DND-41 (cell line): Measurements from ENCODE around the gene UBE3C.

Experiments used
- ATAC-seq: fragments of 200-7000 bp; cut with Tn5 transposase; 3 replicates; pipeline ENCODE4 v1.9.1; 2021; ENCODE audit warnings: low read depth; ENCODE audit not compliant: insufficient read depth
- DNase-seq: peaks from one replicate; pipeline ENCODE4 v3.0.0-alpha.2; 2020
- H2AFZ ChIP-seq: 2 replicates; pipeline ENCODE4 v1.6.0; 2012; ENCODE audit warnings: low read depth, low read length
- H3K27ac ChIP-seq: 2 replicates; pipeline ENCODE4 v1.5.1; 2012; ENCODE audit warnings: low read length, inconsistent platforms
- H3K27me3 ChIP-seq: fragments of 200-600 bp; sonication (generic); 2 replicates; pipeline ENCODE4 v1.6.0; 2012; ENCODE audit warnings: low read length, mild to moderate bottlenecking, inconsistent platforms; ENCODE audit not compliant: insufficient read depth, poor library complexity
- H3K36me3 ChIP-seq: 2 replicates; pipeline ENCODE4 v1.5.1; 2012; ENCODE audit warnings: low read length, inconsistent platforms; ENCODE audit not compliant: insufficient read depth
- H3K4me1 ChIP-seq: 2 replicates; pipeline ENCODE4 v1.5.1; 2012; ENCODE audit warnings: mild to moderate bottlenecking, low read length; ENCODE audit not compliant: insufficient read depth
- H3K4me2 ChIP-seq: 2 replicates; pipeline ENCODE4 v1.6.0; 2012; ENCODE audit warnings: mild to moderate bottlenecking, moderate library complexity, low read length, inconsistent platforms; ENCODE audit not compliant: insufficient read depth
- H3K4me3 ChIP-seq, 2 experiments: fragments of 200-600 bp in 1 of 2; shearing (Covaris generic) in 1 of 2; 2 replicates each; pipeline ENCODE4 v1.5.1; 2012 to 2016; ENCODE audit warnings: inconsistent platforms in 2 of 2, low read length in 2 of 2, mild to moderate bottlenecking in 2 of 2, low read depth in 1 of 2, moderate library complexity in 1 of 2
- H3K79me2 ChIP-seq: 2 replicates; pipeline ENCODE4 v1.6.0; 2012; ENCODE audit warnings: low read length, inconsistent platforms; ENCODE audit not compliant: insufficient read depth
- H3K9ac ChIP-seq: 2 replicates; pipeline ENCODE4 v1.6.0; 2012; ENCODE audit warnings: low read depth, mild to moderate bottlenecking, inconsistent platforms, low read length, moderate library complexity
- H3K9me3 ChIP-seq: 2 replicates; pipeline ENCODE4 v1.5.1; 2012; ENCODE audit warnings: low read length, moderate library complexity, mild to moderate bottlenecking, inconsistent platforms; ENCODE audit not compliant: insufficient read depth, severe bottlenecking
- H4K20me1 ChIP-seq: 2 replicates; pipeline ENCODE4 v1.6.0; 2012; ENCODE audit warnings: low read length; ENCODE audit not compliant: insufficient read depth
- CTCF ChIP-seq: IDR thresholded peaks from 2 replicates; pipeline ENCODE4 v1.5.1; 2012; ENCODE audit warnings: borderline replicate concordance, low read length, moderate library complexity, mild to moderate bottlenecking; ENCODE audit not compliant: poor library complexity, severe bottlenecking; ENCODE audit errors: extremely low read depth
- EZH2 ChIP-seq: IDR thresholded peaks from 3 replicates; pipeline ENCODE4 v1.6.1; 2012; ENCODE audit warnings: borderline replicate concordance, low read depth, mild to moderate bottlenecking, moderate library complexity, low read length, inconsistent platforms; ENCODE audit not compliant: severe bottlenecking

Gene UBE3C

DNA sequence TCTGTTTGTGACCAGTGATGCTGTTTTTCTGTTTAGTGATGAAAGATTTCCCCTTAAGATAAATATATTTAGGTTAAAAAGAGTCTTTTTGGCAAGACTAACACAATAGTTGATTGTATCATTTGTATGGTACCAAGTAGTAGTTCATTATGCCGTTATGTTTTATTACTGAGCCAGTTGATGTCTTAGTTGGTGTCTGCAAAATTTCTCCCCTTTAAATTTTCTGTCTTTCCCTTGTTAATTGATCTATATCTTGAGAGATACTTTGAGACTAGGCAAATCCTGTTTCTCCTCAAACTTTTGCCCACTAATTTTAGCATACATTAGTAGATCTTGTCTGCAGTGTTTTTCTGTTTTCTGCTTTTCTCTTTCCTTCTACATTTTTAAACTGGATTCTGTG, 21.7 kb downstream of the UBE3C start:
- H4K20me1 ChIP-seq, result peaks cover 56% of the 10 kb centered on the region
- H3K27ac ChIP-seq, result no peak overlapping the region
- no peaks in the 10 kb centered on the region for H3K4me1 ChIP-seq
- no peak overlapping the region for H3K9ac ChIP-seq
- no peak for ATAC-seq
- no peak overlapping the region for H3K4me3 ChIP-seq
- H3K36me3 ChIP-seq, result peaks cover 41% of the 10 kb centered on the region
- H2AFZ ChIP-seq, result no peak overlapping the region
- DNase-seq, result no peak
- H3K4me2 ChIP-seq, result no peak overlapping the region
- no peaks in the 10 kb centered on the region for H3K9me3 ChIP-seq
- H3K27me3 ChIP-seq, result no peaks in the 10 kb centered on the region
- TF ChIP-seq EZH2 (no peak), CTCF (no peak)
- H3K79me2 ChIP-seq, result peaks cover 98% of the 10 kb centered on the region

DNA sequence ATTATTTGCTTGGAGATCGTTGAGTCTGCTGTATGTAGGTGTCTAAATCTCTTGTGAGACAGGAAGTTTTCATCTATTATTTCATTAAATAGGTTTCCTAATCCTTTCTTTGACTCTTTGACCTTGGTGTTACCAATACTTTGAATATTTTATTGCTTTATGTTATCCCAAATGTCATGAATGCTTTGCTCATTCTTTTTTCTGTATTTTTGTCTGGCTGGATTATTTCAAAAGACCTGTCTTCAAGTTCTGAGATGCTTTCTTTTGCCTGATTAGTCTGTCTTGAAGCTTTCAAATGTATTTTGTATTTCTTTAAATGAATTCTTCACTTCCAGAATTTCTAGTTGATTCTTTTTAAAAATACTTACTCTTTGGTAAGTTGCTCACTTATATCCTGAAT, 27.3 kb downstream of the UBE3C start:
- H3K9ac ChIP-seq, result no peak overlapping the region
- no peaks in the 10 kb centered on the region for H3K4me1 ChIP-seq
- H3K4me2 ChIP-seq, result no peak overlapping the region
- no peak for ATAC-seq
- H2AFZ ChIP-seq, result no peak overlapping the region
- H3K36me3 ChIP-seq, result peaks cover 80% of the 10 kb centered on the region
- H3K4me3 ChIP-seq, result no peak overlapping the region
- peaks cover 32% of the 10 kb centered on the region for H4K20me1 ChIP-seq
- no peak for DNase-seq
- no peak for TF ChIP-seq EZH2
- no peak overlapping the region for H3K27ac ChIP-seq
- no peaks in the 10 kb centered on the region for H3K27me3 ChIP-seq
- H3K9me3 ChIP-seq, result no peaks in the 10 kb centered on the region
- peaks cover 88% of the 10 kb centered on the region for H3K79me2 ChIP-seq

- no peaks in the 10 kb centered on the region for H3K9me3 ChIP-seq
- peaks cover 83% of the 10 kb centered on the region for H3K79me2 ChIP-seq
- H3K4me2 ChIP-seq, result no peak overlapping the region
- no peak overlapping the region for H3K4me3 ChIP-seq
- no peak overlapping the region for H3K9ac ChIP-seq
- H2AFZ ChIP-seq, result no peak overlapping the region
- no peak for DNase-seq
- H3K36me3 ChIP-seq, result peaks cover 90% of the 10 kb centered on the region
- no peak for TF ChIP-seq EZH2
- ATAC-seq, result no peak
- no peaks in the 10 kb centered on the region for H3K4me1 ChIP-seq
- H3K27ac ChIP-seq, result no peak overlapping the region
- peaks cover 34% of the 10 kb centered on the region for H4K20me1 ChIP-seq
- no peaks in the 10 kb centered on the region for H3K27me3 ChIP-seq
Measured at GRCh38 chr7:157168571-157168970, 29.8 kb downstream of the UBE3C start.

DNA sequence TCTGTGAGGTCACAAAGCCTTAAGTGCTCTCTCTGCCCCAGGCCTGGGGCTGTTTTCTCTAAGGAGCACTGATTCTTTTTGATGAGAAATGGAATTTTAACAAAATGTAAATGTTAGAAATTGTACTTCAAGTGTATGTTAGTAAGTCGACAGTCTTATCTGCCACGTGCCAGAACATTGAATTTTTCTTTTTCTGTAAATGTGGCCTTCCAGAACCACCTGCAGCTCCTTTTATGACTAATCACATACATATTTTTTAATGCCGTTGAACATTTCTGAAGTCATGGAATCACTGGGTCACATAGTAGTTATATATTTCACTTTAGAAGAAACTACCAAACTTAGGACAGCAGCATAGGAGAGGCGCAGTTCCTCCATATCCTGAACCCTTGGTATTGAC, 38.0 kb downstream of the UBE3C start:
- Histone ChIP-seq H3K9me3 (no peaks in the 10 kb centered on the region), H3K4me1 (no peaks in the 10 kb centered on the region), H4K20me1 (peaks cover 19% of the 10 kb centered on the region; the same call in 1 of the 2 replicates), H3K79me2 (peaks cover 21% of the 10 kb centered on the region), H3K36me3 (peaks cover 92% of the 10 kb centered on the region), H3K27ac (no peak overlapping the region), H3K4me3 (no peak overlapping the region), H3K4me2 (no peak overlapping the region), H2AFZ (no peak overlapping the region), H3K27me3 (no peaks in the 10 kb centered on the region), H3K9ac (no peak overlapping the region)
- no peak for TF ChIP-seq EZH2
- no peak for TF ChIP-seq CTCF
- DNase-seq (no peak), ATAC-seq (no peak)
